IMR-90 (cell line): ENCODE results near the gene PRPH2.

ENCODE experiments used
- BHLHE40 ChIP-seq: fragments of 150-350 bp; IDR thresholded peaks from 2 replicates; pipeline ENCODE4 v1.6.1; 2016; ENCODE audit warnings: mild to moderate bottlenecking, low read depth, low read length
- CEBPB ChIP-seq: IDR thresholded peaks from 2 replicates; pipeline ENCODE4 v1.6.1; 2012; ENCODE audit warnings: low read depth, low read length, improper control_type of control experiment
- CHD1 ChIP-seq: IDR thresholded peaks from 2 replicates; pipeline ENCODE4 v1.6.1; 2012; ENCODE audit warnings: low read depth, low read length, improper control_type of control experiment
- CTCF ChIP-seq: conservative IDR thresholded peaks from 2 replicates; pipeline ENCODE4 v1.5.1; 2012; ENCODE audit warnings: mild to moderate bottlenecking, low read depth, low read length, improper control_type of control experiment
- FOS ChIP-seq: fragments of 150-350 bp; IDR thresholded peaks from 2 replicates; pipeline ENCODE4 v1.6.1; 2016; ENCODE audit warnings: low read depth, low read length
- MAFK ChIP-seq: IDR thresholded peaks from 2 replicates; pipeline ENCODE4 v1.6.1; 2012; ENCODE audit warnings: low read depth, low read length, improper control_type of control experiment
- MXI1 ChIP-seq: IDR thresholded peaks from 2 replicates; pipeline ENCODE4 v1.6.1; 2012; ENCODE audit warnings: low read depth, mild to moderate bottlenecking, low read length, moderate library complexity, borderline replicate concordance
- NFE2L2 ChIP-seq: fragments of 150-350 bp; IDR thresholded peaks from 2 replicates; pipeline ENCODE4 v1.6.1; 2016; ENCODE audit warnings: low read depth, mild to moderate bottlenecking, low read length
- POLR2A ChIP-seq: IDR thresholded peaks from 2 replicates; pipeline ENCODE4 v1.6.1; 2012; ENCODE audit warnings: mild to moderate bottlenecking, low read depth, low read length
- RAD21 ChIP-seq: IDR thresholded peaks from 2 replicates; pipeline ENCODE4 v1.6.1; 2012; ENCODE audit warnings: low read length, improper control_type of control experiment
- RCOR1 ChIP-seq: IDR thresholded peaks from 2 replicates; pipeline ENCODE4 v1.6.1; 2012; ENCODE audit warnings: mild to moderate bottlenecking, low read length, improper control_type of control experiment; ENCODE audit not compliant: insufficient replicate concordance
- RFX5 ChIP-seq: IDR thresholded peaks from 2 replicates; pipeline ENCODE4 v1.8.0; 2012; ENCODE audit warnings: low read depth, mild to moderate bottlenecking, low read length, moderate library complexity
- SMC3 ChIP-seq: fragments of 150-350 bp; IDR thresholded peaks from 2 replicates; pipeline ENCODE4 v1.6.1; 2016; ENCODE audit warnings: low read depth, mild to moderate bottlenecking, antibody characterized with exemption, low read length, moderate library complexity
- TF ChIP-seq, protein P1 (sequence below): fragments of 150-350 bp; IDR thresholded peaks from 2 replicates; pipeline ENCODE4 v1.6.1; 2017; ENCODE audit warnings: mild to moderate bottlenecking, antibody characterized with exemption, low read length, low read depth

GRCh38 chr6:42693725-42694323 is 28.6 kb downstream of the PRPH2 start:
- TF ChIP-seq CTCF, result no peak
- no peak for TF ChIP-seq POLR2A
- no peak for TF ChIP-seq RAD21
- no peak for TF ChIP-seq CEBPB
- TF ChIP-seq MAFK, result no peak
- no peak for TF ChIP-seq FOS
- no peak for TF ChIP-seq MXI1
- no peak for TF ChIP-seq NFE2L2
- TF ChIP-seq, protein P1, sequence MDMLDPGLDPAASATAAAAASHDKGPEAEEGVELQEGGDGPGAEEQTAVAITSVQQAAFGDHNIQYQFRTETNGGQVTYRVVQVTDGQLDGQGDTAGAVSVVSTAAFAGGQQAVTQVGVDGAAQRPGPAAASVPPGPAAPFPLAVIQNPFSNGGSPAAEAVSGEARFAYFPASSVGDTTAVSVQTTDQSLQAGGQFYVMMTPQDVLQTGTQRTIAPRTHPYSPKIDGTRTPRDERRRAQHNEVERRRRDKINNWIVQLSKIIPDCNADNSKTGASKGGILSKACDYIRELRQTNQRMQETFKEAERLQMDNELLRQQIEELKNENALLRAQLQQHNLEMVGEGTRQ, result no peak
- no peak for TF ChIP-seq SMC3
- no peak for TF ChIP-seq RCOR1
- TF ChIP-seq CHD1, result no peak
- no peak for TF ChIP-seq RFX5
- TF ChIP-seq BHLHE40, result no peak
